Neural progenitor cell (in vitro differentiated cells): Measurements from ENCODE around the gene DRAP1.

Experiments used
- EZH2 ChIP-seq: fragments of 200-600 bp; sonication (generic); IDR thresholded peaks from 2 replicates; pipeline ENCODE4 v1.6.1; 2017; ENCODE audit warnings: antibody characterized with exemption, mild to moderate bottlenecking, moderate library complexity
- TF ChIP-seq, protein P1 (sequence below): fragments of 200-600 bp; sonication (generic); IDR thresholded peaks from 2 replicates; pipeline ENCODE4 v1.5.1; 2017; ENCODE audit warnings: antibody characterized with exemption, mild to moderate bottlenecking

DNA sequence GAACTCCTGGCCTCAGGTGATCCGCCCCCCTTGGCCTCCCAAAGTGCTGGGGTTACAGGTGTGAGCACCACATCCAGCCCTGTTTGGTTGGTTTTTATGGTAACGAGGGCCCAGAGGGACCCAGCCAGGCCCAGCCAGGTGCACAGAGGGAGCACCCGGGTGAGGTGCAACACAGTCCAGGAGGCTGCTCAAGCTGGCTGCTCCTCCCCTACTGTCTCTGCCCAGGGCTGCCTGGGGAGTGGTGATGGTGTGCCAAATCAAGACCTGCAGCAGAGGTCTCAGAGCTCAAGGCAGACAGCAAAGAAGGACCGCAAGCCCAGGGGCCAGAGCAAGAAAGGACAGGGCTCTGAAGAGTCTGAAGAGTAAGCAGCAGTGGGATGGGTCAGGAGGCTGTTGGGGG, 27.4 kb downstream of the DRAP1 start:
- TF ChIP-seq, protein P1, sequence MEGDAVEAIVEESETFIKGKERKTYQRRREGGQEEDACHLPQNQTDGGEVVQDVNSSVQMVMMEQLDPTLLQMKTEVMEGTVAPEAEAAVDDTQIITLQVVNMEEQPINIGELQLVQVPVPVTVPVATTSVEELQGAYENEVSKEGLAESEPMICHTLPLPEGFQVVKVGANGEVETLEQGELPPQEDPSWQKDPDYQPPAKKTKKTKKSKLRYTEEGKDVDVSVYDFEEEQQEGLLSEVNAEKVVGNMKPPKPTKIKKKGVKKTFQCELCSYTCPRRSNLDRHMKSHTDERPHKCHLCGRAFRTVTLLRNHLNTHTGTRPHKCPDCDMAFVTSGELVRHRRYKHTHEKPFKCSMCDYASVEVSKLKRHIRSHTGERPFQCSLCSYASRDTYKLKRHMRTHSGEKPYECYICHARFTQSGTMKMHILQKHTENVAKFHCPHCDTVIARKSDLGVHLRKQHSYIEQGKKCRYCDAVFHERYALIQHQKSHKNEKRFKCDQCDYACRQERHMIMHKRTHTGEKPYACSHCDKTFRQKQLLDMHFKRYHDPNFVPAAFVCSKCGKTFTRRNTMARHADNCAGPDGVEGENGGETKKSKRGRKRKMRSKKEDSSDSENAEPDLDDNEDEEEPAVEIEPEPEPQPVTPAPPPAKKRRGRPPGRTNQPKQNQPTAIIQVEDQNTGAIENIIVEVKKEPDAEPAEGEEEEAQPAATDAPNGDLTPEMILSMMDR = no peak
- no peak for TF ChIP-seq EZH2
